ENCODE data around the gene RAB27B. TPM values are rescaled to one million over a fixed set of nuclear protein-coding genes. Genes with fewer than 3 reads are reported as not detected.

Gene RAB27B, protein sequence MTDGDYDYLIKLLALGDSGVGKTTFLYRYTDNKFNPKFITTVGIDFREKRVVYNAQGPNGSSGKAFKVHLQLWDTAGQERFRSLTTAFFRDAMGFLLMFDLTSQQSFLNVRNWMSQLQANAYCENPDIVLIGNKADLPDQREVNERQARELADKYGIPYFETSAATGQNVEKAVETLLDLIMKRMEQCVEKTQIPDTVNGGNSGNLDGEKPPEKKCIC
- total RNA-seq = under 1 TPM; 0.14 to 0.21 TPM

GRCh38 chr18:54828281-54828881, at the start of gene RAB27B:
Gene RAB27B (plus strand): TSS chr18:54828477. CDS start chr18:54877586, 49,109 bp downstream.
- DNase-seq (ENCODE audit: low spot score in 2 of 2) (peak; percentile 68 to 82), ATAC-seq (peak; percentile 99)
- Mint-ChIP-seq H3K36me3 (peaks cover 13 to 15% of the 10 kb centered on the region in 2 donors), H3K9me3 (peaks cover 9 to 10% of the 10 kb centered on the region in 2 donors), H3K27ac (peak within 1 kb of the TSS; percentile 39 to 80)

GRCh38 chr18:54780285-54780861, 47.9 kb upstream of the RAB27B start:
- Mint-ChIP-seq H3K27ac (no peak overlapping the region), H3K36me3 (no peaks in the 10 kb centered on the region), H3K9me3 (peaks cover 0 to 4% of the 10 kb centered on the region in 2 donors)
- no peak for DNase-seq (ENCODE audit: low spot score in 2 of 2)
- no peak for ATAC-seq

GRCh38 chr18:54780970-54781369, 47.3 kb upstream of the RAB27B start:
- no peaks in the 10 kb centered on the region for H3K36me3 Mint-ChIP-seq
- ATAC-seq (no peak), DNase-seq (ENCODE audit: low spot score in 2 of 2) (no peak)
- H3K27ac Mint-ChIP-seq = no peak overlapping the region
- peaks cover 0 to 4% of the 10 kb centered on the region in 2 donors for H3K9me3 Mint-ChIP-seq

DNA sequence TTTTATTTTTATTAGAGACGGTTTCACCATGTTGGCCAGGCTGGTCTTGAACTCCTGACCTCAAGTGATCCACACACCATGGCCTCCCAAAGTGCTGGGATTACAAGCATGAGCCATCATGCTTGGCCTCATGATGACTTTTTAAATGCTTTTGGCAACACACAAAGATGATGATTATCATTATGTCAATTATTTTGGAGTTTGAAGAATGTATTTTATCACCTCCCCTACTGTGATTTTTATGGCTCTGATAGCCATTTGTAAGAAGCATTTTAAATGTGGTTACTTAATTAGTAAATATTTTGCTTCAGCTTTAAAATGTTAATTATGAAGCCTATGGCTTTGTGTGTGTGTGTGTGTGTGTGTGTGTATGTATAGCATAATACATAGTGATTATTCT, 45.1 kb upstream of the RAB27B start:
- Mint-ChIP-seq H3K9me3 (peaks cover 0 to 4% of the 10 kb centered on the region in 2 donors), H3K36me3 (no peaks in the 10 kb centered on the region), H3K27ac (no peak overlapping the region)
- DNase-seq (ENCODE audit: low spot score in 2 of 2) (no peak), ATAC-seq (no peak)

DNA sequence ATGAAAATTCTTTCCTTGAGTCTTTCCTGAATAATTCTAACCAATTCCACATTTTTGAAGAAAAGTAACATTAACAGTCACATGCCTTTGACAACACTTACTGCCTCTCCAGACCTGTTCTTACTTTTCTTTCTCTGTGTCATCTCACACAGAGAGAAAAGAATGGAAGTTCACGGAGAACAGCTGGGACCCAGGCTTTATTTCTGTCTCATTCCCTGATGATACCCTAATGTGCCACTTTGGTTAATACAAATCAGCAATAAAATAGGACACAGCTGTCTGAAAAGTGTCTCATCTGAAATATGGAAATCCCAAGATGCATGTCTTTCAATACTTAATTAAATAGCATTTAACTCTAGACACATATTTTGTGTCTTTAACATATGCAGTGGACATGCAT, 42.1 kb upstream of the RAB27B start:
- no peaks in the 10 kb centered on the region for H3K36me3 Mint-ChIP-seq
- DNase-seq (ENCODE audit: low spot score in 2 of 2) (no peak), ATAC-seq (no peak)
- no peak overlapping the region for H3K27ac Mint-ChIP-seq
- H3K9me3 Mint-ChIP-seq = no peaks in the 10 kb centered on the region

DNA sequence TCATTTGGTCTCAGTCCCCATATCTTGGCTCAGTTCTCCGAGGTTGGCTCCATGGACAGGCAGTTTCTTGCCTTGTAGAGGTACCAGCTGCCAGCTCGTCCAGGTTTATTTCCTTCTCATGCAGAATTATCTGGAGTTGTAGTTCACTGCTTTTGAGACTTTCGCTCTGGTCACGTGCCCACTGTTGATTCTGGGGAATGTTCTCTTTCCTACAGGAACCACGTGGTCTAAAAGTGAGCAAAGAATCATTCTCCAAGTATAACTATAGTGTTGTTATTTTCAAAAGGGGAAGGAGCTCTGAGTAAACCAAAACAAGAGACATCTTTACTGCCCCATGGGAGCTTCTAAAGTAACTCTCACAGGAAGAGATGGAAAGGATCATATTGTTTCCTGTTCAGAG, 41.2 kb upstream of the RAB27B start:
- H3K27ac Mint-ChIP-seq = no peak overlapping the region
- DNase-seq (ENCODE audit: low spot score in 2 of 2) (no peak), ATAC-seq (no peak)
- no peaks in the 10 kb centered on the region for H3K36me3 Mint-ChIP-seq
- H3K9me3 Mint-ChIP-seq = no peaks in the 10 kb centered on the region

GRCh38 chr18:54787616-54788015, 40.7 kb upstream of the RAB27B start:
- ATAC-seq (no peak), DNase-seq (ENCODE audit: low spot score in 2 of 2) (no peak)
- no peaks in the 10 kb centered on the region for H3K9me3 Mint-ChIP-seq
- H3K36me3 Mint-ChIP-seq = no peaks in the 10 kb centered on the region
- H3K27ac Mint-ChIP-seq = no peak overlapping the region

DNA sequence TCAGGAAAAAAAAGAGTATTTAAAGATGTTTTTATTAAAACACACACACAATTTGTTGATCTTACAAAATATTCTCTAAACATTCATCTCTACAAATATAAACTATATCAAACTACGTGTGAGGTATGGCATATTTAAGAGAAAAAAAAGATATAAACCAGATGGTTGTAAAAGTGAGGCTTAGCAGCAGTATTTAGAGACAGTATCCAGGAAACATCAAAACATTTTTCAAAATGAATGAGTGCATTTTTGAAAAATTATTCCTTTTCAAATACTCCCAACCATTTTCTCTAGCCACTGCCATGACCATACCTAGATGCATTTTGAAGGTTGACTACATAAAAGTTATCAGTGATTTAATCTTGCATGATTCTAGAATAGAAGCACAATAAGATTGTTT, 38.2 kb upstream of the RAB27B start:
- no peak for ATAC-seq
- no peak for DNase-seq (ENCODE audit: low spot score in 2 of 2)
- Mint-ChIP-seq H3K36me3 (no peaks in the 10 kb centered on the region), H3K27ac (no peak overlapping the region), H3K9me3 (no peaks in the 10 kb centered on the region)

GRCh38 chr18:54791657-54792056, 36.6 kb upstream of the RAB27B start:
- Mint-ChIP-seq H3K9me3 (no peaks in the 10 kb centered on the region), H3K36me3 (no peaks in the 10 kb centered on the region), H3K27ac (no peak overlapping the region)
- ATAC-seq (no peak), DNase-seq (ENCODE audit: low spot score in 2 of 2) (no peak)

DNA sequence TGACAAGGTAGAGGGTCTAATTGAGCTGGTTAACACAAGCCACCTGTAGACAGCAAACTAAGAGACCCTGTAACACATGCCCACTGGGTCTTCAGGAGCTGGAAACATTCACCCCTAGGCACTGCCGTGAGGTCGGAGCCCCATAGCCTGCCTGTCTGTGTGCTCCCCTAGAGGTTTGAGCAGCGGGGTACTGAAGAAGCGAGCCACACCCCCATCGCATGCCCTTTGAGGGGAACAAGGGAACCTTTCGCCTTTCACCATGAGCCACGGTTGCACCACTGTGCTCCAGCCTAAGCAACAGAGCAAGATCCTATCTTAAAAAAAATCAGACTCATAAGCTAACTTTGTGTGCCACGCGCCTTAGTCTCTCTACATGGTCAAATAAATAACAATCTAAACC, 36.2 kb upstream of the RAB27B start:
- no peak overlapping the region for H3K27ac Mint-ChIP-seq
- ATAC-seq (no peak), DNase-seq (ENCODE audit: low spot score in 2 of 2) (no peak)
- no peaks in the 10 kb centered on the region for H3K36me3 Mint-ChIP-seq
- H3K9me3 Mint-ChIP-seq = no peaks in the 10 kb centered on the region

DNA sequence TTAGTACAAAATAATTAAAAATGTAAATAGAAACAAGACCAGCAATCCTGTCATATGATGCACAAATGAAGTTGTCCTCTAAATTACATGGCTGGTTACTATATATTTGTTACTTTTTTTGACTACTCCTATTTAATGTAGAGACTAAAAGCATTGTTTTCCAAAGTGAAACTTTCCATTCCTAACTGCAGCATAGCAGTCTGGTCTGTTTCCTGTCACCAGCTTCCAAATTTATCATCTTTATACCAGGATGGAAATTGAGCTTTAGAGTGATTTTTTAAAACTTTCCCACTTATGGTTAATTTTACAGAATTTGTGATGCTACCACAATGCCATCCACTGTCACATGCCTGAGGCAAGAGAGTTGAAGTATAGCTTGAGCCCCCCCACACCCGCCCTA, 33.5 kb upstream of the RAB27B start:
- no peak overlapping the region for H3K27ac Mint-ChIP-seq
- H3K9me3 Mint-ChIP-seq = no peaks in the 10 kb centered on the region
- DNase-seq (ENCODE audit: low spot score in 2 of 2) (no peak), ATAC-seq (no peak)
- H3K36me3 Mint-ChIP-seq = no peaks in the 10 kb centered on the region

DNA sequence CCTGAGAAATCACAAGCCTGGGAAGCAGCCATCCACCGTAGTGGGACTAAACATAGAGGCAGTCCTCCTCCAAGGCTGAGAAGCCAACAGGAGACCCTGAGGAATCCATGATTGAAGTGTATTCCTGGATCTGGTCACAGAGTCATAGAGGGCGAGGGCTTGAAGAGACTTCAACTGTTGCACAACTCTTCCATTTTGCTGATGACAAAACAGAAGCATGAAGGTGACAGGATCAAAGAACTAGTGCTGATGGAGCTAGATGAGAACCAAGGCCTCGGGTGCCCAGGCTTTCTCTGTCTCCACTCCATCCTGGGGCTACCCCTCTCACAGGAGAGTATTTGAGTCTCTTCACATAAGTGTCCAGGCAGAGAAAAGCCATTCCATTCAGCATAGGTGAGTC, 30.1 kb upstream of the RAB27B start:
- Mint-ChIP-seq H3K27ac (no peak overlapping the region), H3K9me3 (peaks cover 0 to 4% of the 10 kb centered on the region in 2 donors), H3K36me3 (no peaks in the 10 kb centered on the region)
- ATAC-seq = no peak
- DNase-seq (ENCODE audit: low spot score in 2 of 2) = no peak

DNA sequence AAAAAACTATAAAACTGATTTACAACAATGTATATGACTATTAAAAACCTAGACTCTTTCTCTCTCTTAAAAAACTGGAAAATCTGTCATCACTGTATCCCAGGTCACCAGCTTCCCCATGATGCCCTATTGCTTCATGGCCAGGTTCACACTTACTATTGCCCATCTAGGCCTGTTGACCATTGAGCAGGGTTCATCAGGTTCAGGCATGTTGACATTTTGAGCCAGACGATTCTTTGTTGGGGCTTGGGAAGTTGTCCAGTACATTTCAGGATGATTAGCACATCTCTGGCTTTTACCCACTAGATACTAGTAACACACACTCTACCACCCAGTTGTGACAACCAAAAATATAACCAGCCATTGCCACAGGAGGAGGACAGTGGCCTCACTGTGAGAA, 26.9 kb upstream of the RAB27B start:
- Mint-ChIP-seq H3K9me3 (peaks cover 0 to 9% of the 10 kb centered on the region in 2 donors), H3K36me3 (no peaks in the 10 kb centered on the region), H3K27ac (no peak overlapping the region)
- no peak for DNase-seq (ENCODE audit: low spot score in 2 of 2)
- no peak for ATAC-seq

- ATAC-seq (no peak), DNase-seq (ENCODE audit: low spot score in 2 of 2) (no peak)
- H3K27ac Mint-ChIP-seq = no peak overlapping the region
- H3K9me3 Mint-ChIP-seq = peaks cover 0 to 9% of the 10 kb centered on the region in 2 donors
- no peaks in the 10 kb centered on the region for H3K36me3 Mint-ChIP-seq
Measured at GRCh38 chr18:54802178-54802577, 26.1 kb upstream of the RAB27B start.

DNA sequence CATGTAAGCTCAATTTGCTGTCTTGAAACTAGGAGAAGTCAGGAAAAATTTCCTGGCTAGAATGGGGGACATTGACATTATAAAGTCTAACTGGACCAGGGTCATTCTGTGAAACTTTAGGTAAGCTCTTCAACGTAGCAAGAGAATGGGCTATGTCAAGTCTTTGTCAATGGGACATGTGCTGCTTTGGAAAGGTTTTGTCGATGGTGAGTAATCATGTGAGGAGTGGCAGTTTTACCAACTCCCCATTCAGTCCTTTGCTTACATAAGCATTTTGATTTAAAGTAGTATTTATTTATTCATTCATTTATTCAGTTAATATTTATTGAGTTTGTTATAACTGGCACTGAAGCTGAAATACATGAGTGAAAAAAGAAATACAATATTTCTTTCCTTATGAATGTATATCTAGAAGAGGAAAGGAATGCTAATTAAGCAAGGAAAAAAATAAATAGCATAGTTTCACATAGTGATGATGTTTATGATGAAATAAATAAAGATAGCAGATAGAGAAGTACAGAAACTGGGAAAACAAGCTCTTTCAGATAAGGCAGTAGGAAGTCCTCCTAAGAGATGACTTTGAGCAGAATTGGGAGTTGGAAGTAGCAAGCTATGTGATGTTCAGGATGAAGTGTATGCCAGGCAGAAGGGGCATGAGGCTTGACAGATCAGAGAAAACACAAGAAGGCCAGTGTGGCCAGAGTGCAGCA, 25.4 kb upstream of the RAB27B start:
- DNase-seq (ENCODE audit: low spot score in 2 of 2) = no peak
- H3K36me3 Mint-ChIP-seq = no peaks in the 10 kb centered on the region
- peaks cover 0 to 9% of the 10 kb centered on the region in 2 donors for H3K9me3 Mint-ChIP-seq
- ATAC-seq = no peak
- no peak overlapping the region for H3K27ac Mint-ChIP-seq

GRCh38 chr18:54805571-54806334, 22.5 kb upstream of the RAB27B start:
- no peaks in the 10 kb centered on the region for H3K36me3 Mint-ChIP-seq
- ATAC-seq (peak; percentile 90 to 93), DNase-seq (ENCODE audit: low spot score in 2 of 2) (no peak)
- H3K27ac Mint-ChIP-seq = no peak overlapping the region
- H3K9me3 Mint-ChIP-seq = peaks cover 0 to 9% of the 10 kb centered on the region in 2 donors

DNA sequence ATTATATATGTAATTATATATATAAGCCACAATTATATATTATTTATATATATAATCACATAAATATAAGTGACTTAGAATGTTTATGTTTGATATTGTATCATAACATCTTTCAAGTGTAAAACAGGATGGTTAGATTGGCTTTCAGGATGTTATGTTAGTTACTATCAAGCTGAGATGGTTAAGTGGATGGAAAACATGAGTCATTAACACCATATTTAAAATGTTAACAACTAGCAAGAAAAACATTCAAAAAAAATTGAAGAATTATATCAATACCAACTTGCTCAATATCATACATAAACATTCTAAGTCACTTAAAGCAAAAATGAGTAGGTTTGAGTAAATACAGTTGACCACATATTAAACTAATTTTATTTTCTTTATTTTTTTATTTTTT, 21.8 kb upstream of the RAB27B start:
- ATAC-seq = no peak
- Mint-ChIP-seq H3K27ac (peak overlapping the region in 1 of 2 donors; percentile 56), H3K9me3 (peaks cover 0 to 9% of the 10 kb centered on the region in 2 donors), H3K36me3 (no peaks in the 10 kb centered on the region)
- no peak for DNase-seq (ENCODE audit: low spot score in 2 of 2)
